Kidney epithelial cell (primary cell): ENCODE results near the gene REEP3. TPM values are rescaled to one million over a fixed set of nuclear protein-coding genes. Genes with fewer than 3 reads are reported as not detected.

ENCODE experiments used
- DNase-seq: peaks from one replicate; pipeline ENCODE4 v3.0.0-alpha.2; 2010; ENCODE audit warnings: low read depth
- H3K27me3 ChIP-seq: 2 replicates; pipeline ENCODE4 v1.6.0; 2011; ENCODE audit warnings: low read length; ENCODE audit not compliant: control insufficient read depth, insufficient read depth
- H3K36me3 ChIP-seq: 2 replicates; pipeline ENCODE4 v1.5.1; 2011; ENCODE audit warnings: low read length; ENCODE audit not compliant: control insufficient read depth, insufficient read depth
- H3K4me3 ChIP-seq: 2 replicates; pipeline ENCODE4 v1.5.1; 2011; ENCODE audit warnings: low read depth, mild to moderate bottlenecking, control low read depth, low read length
- CTCF ChIP-seq: IDR thresholded peaks from 2 replicates; pipeline ENCODE4 v1.5.1; 2011; ENCODE audit warnings: mild to moderate bottlenecking, moderate library complexity, low read length, control low read depth, inconsistent platforms; ENCODE audit not compliant: insufficient read depth, poor library complexity, severe bottlenecking
- total RNA-seq: library from RNA; depleted of rRNA; stranded (reverse); fragments of >200 nt; gene quantifications from 2 replicates; pipeline ENCODE4 v1.2.3, GENCODE V29; 2015

Gene REEP3
- total RNA-seq, 1 donor from 2014 or later, result 59.8 TPM

- no peak for TF ChIP-seq CTCF
- Histone ChIP-seq H3K4me3 (no peak overlapping the region), H3K36me3 (no peaks in the 10 kb centered on the region), H3K27me3 (no peaks in the 10 kb centered on the region)
- peak; percentile 84 for DNase-seq
Observed at GRCh38 chr10:63554657-63555056, 33.5 kb downstream of the REEP3 start.

DNA sequence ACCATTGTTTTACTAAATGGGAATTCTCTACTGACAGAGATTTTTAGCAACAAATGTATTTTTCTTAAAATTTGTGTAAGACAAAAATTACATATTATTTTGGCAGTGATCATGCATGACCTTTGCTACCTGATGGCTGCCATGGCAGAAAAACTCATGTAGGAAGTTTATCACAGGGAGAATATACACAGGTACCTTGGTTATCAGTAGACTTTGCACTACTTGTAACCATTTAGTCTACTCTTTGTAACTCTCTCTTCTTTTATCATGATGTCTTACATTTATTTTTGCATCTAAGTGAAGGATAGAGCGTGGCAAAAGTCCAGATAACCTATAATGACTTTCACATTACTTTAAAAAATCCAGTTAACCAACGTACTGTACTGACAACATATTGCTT is 34.1 kb downstream of the REEP3 start:
- Histone ChIP-seq H3K27me3 (no peaks in the 10 kb centered on the region), H3K36me3 (no peaks in the 10 kb centered on the region), H3K4me3 (no peak overlapping the region)
- DNase-seq, result no peak
- TF ChIP-seq CTCF, result no peak

DNA sequence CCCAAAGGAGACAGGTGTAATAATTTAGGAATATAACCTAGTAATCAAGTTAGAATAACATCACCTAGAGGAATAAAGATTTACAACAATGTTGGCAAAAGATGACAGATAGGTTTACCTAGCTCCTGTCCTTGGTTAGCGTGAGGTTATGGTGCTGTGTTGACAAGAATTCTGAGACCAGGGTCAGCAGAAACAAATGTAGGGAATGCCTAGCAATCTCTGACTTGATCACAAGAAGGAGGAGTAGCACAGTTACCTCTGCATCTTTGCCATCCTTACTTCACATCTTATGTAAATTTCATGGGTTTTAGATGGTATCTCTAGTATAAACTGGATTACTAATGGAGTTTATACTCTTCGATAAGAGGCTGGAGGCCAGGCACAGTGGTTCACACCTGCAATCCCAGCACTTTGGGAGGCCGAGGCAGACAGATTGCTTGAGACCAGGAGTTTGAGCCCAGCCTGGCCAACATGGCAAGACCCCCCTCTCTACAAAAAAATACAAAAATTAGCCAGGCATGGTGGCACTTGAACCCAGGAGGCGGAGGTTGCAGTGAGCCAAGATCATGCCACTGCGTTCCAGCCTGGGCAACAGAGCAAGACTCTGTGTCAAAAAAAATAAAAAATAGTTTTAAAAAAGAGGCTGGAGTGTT is 37.1 kb downstream of the REEP3 start:
- no peak for DNase-seq
- no peak for TF ChIP-seq CTCF
- no peaks in the 10 kb centered on the region for H3K27me3 ChIP-seq
- no peaks in the 10 kb centered on the region for H3K36me3 ChIP-seq
- H3K4me3 ChIP-seq, result no peak overlapping the region

- DNase-seq, result no peak
- H3K27me3 ChIP-seq, result no peaks in the 10 kb centered on the region
- no peaks in the 10 kb centered on the region for H3K36me3 ChIP-seq
- H3K4me3 ChIP-seq, result no peak overlapping the region
- TF ChIP-seq CTCF, result no peak
Observed at GRCh38 chr10:63561341-63561740, 40.1 kb downstream of the REEP3 start.

DNA sequence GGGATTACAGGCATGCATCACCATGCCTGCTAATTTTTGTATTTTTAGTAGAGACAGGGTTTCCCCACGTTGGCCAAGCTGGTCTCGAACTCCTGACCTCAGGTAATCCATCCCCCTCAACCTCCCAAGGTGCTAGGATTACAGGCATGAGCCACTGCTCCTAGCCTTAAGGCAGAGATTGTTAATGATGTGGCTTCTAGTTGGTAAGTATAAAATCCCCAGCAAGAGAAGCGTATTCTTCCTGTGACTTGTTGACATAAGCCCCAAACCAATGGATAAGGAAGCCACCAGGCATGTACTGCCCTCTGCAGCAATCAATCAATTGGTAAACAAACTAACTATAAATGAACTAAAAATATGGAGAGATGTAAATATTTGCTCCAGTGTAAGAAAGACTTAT is 41.2 kb downstream of the REEP3 start:
- Histone ChIP-seq H3K27me3 (no peaks in the 10 kb centered on the region), H3K4me3 (no peak overlapping the region), H3K36me3 (no peaks in the 10 kb centered on the region)
- TF ChIP-seq CTCF, result no peak
- no peak for DNase-seq

DNA sequence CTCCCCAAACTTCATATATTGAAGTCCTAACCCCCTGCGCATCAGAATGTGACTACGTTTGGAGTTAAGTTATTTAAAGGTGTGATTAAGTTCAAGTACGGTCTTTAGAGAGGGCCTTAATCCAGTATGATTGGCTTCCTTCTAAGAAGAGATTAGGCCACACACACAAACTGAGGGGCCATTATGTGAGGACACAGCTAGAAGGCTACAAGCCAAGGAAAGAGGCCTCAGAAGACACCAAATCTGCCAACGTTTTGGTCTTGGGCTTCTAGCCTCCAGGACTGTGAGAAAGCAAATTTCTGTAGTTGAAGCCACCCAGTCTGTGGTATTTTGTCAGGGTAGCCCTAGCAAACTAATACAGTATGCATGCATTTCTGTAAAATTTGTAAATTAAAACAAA is 41.7 kb downstream of the REEP3 start:
- H3K4me3 ChIP-seq, result no peak overlapping the region
- TF ChIP-seq CTCF, result no peak
- DNase-seq, result no peak
- H3K27me3 ChIP-seq, result no peaks in the 10 kb centered on the region
- H3K36me3 ChIP-seq, result no peaks in the 10 kb centered on the region
